GM18498 (cell line): ENCODE results near the gene GNG7.
"Not testable (repeated sequence)": the region's sequence is repeated elsewhere in the genome, so short reads cannot be mapped to it uniquely, and the experiment has no call there.

Experiments
- ATAC-seq: cut with Tn5 transposase; IDR thresholded peaks from one replicate; pipeline ENCODE4 v1.9.1; 2021; ENCODE audit warnings: mild to moderate bottlenecking, moderate library complexity; ENCODE audit not compliant: unreplicated experiment

Gene GNG7

GRCh38 chr19:2556221-2557092 is 146.0 kb downstream of the GNG7 start:
- no peak for ATAC-seq

- no peak for ATAC-seq
These were observed 146.9 kb downstream of the GNG7 start for GRCh38 chr19:2555422-2556220.

GRCh38 chr19:2554856-2555255 is 147.6 kb downstream of the GNG7 start:
- ATAC-seq: no peak

GRCh38 chr19:2553510-2553909 is 149.0 kb downstream of the GNG7 start:
- no peak for ATAC-seq

GRCh38 chr19:2552859-2553258 is 149.6 kb downstream of the GNG7 start:
- ATAC-seq: peak; percentile 79

GRCh38 chr19:2551864-2552185 is 150.7 kb downstream of the GNG7 start:
- no peak for ATAC-seq

GRCh38 chr19:2551172-2551863 is 151.2 kb downstream of the GNG7 start:
- ATAC-seq: no peak

- no peak for ATAC-seq
These were observed 151.9 kb downstream of the GNG7 start for GRCh38 chr19:2550431-2551171.

- ATAC-seq: no peak
These were observed 152.7 kb downstream of the GNG7 start for GRCh38 chr19:2549701-2550191.

GRCh38 chr19:2548966-2549365 is 153.5 kb downstream of the GNG7 start:
- no peak for ATAC-seq

GRCh38 chr19:2547721-2548120 is 154.8 kb downstream of the GNG7 start:
- no peak for ATAC-seq

GRCh38 chr19:2547033-2547680 is 155.3 kb downstream of the GNG7 start:
- no peak for ATAC-seq

GRCh38 chr19:2546128-2547032 is 156.1 kb downstream of the GNG7 start:
- ATAC-seq: no peak

- not testable (repeated sequence) for ATAC-seq
These were observed 156.9 kb downstream of the GNG7 start for GRCh38 chr19:2545416-2546127.

GRCh38 chr19:2544576-2545415 is 157.7 kb downstream of the GNG7 start:
- no peak for ATAC-seq

GRCh38 chr19:2543463-2544442 is 158.7 kb downstream of the GNG7 start:
- ATAC-seq: no peak
